GM23338 (cell line): ENCODE results near the gene NCDN.

ENCODE experiments used
- CREB1 ChIP-seq: fragments of 250-450 bp; sonication (Bioruptor Pico); IDR thresholded peaks from 2 replicates; pipeline ENCODE4 v1.5.0; 2020; ENCODE audit warnings: low read depth, mild to moderate bottlenecking, moderate library complexity
- CTCF ChIP-seq, 2 experiments: fragments of 200-600 bp in 1 of 2; sonication (generic) in 1 of 2; conservative IDR thresholded peaks; 2 replicates each; pipeline versions ENCODE4 v1.5.1 to v1.6.1; 2016 to 2017; ENCODE audit warnings: antibody characterized with exemption in 2 of 2, low read depth in 2 of 2, mild to moderate bottlenecking in 2 of 2, moderate library complexity in 1 of 2
- ETS1 ChIP-seq: IDR thresholded peaks from 2 replicates; pipeline ENCODE4 v1.6.1; 2016; ENCODE audit warnings: antibody characterized with exemption
- EZH2 ChIP-seq: fragments of 200-600 bp; sonication (generic); IDR thresholded peaks from one replicate; pipeline ENCODE4 v1.8.0; 2017; ENCODE audit warnings: antibody characterized with exemption, mild to moderate bottlenecking, low read depth; ENCODE audit not compliant: unreplicated experiment
- EZH2phosphoT487 ChIP-seq: fragments of 200-600 bp; sonication (generic); IDR thresholded peaks from one replicate; pipeline ENCODE4 v1.8.1; 2018; ENCODE audit warnings: antibody characterized with exemption; ENCODE audit not compliant: unreplicated experiment
- JUNB ChIP-seq: IDR thresholded peaks from one replicate; pipeline ENCODE4 v1.6.1; 2016; ENCODE audit warnings: antibody characterized with exemption; ENCODE audit not compliant: unreplicated experiment
- NANOG ChIP-seq: IDR thresholded peaks from 2 replicates; pipeline ENCODE4 v1.6.1; 2016; ENCODE audit warnings: antibody characterized with exemption, borderline replicate concordance
- POLR2AphosphoS5 ChIP-seq: IDR thresholded peaks from 2 replicates; pipeline ENCODE4 v1.6.1; 2016; ENCODE audit warnings: antibody characterized with exemption, low read depth
- REST ChIP-seq: IDR thresholded peaks from one replicate; pipeline ENCODE4 v1.6.1; 2018; ENCODE audit warnings: antibody characterized with exemption; ENCODE audit not compliant: unreplicated experiment
- STAT1 ChIP-seq: IDR thresholded peaks from one replicate; pipeline ENCODE4 v1.6.1; 2016; ENCODE audit warnings: antibody characterized with exemption; ENCODE audit not compliant: unreplicated experiment
- ZNF114 ChIP-seq: fragments of 250-450 bp; sonication (Bioruptor Pico); IDR thresholded peaks from 2 replicates; pipeline ENCODE4 v1.5.0; 2020; ENCODE audit warnings: mild to moderate bottlenecking, moderate library complexity

- no peak for TF ChIP-seq CTCF (conservative IDR thresholded peaks at IDR 0.05; ENCODE audit: low read depth in 2 of 2)
- no peak for TF ChIP-seq POLR2AphosphoS5
- no peak for TF ChIP-seq CREB1 (CRISPR knock-in tag)
- TF ChIP-seq EZH2: no peak
- no peak for TF ChIP-seq JUNB
- TF ChIP-seq EZH2phosphoT487: no peak
- no peak for TF ChIP-seq REST
- no peak for TF ChIP-seq STAT1
- no peak for TF ChIP-seq ZNF114
- no peak for TF ChIP-seq NANOG
- TF ChIP-seq ETS1: no peak
These were observed 35.6 kb downstream of the NCDN start for GRCh38 chr1:35592991-35593769.
